HCT116 (cell line): ENCODE measurements around the gene PDK1. TPM values are rescaled to one million over a fixed set of nuclear protein-coding genes. Genes with fewer than 3 reads are reported as not detected.

Experiments used
- ATAC-seq: fragments of 200-7000 bp; cut with Tn5 transposase; 2 replicates; pipeline ENCODE4 v1.9.1; 2020; ENCODE audit warnings: mild to moderate bottlenecking, moderate library complexity
- BruUV-seq: library from RNA; stranded (reverse); fragments of 400-500 nt; replicated peaks from 2 replicates; lab custom pipeline; 2021; lab: Mats Ljungman, UMichigan
- CTCF ChIA-PET: fragments of 300-600 bp; sonication (Branson Sonifier 250); formaldehyde crosslinking; loops from one replicate; lab custom pipeline; 2021; ENCODE audit warnings: antibody characterized with exemption; lab: Charles Lee
- POLR2A ChIA-PET: fragments of 300-600, 350-600 bp; sonication (Branson Sonifier 250); formaldehyde crosslinking; loops from one replicate; lab custom pipeline; 2021; ENCODE audit warnings: antibody characterized with exemption; lab: Charles Lee
- RAD21 ChIA-PET, 2 experiments: fragments of 300-600 bp; sonication (Branson Sonifier 250); formaldehyde crosslinking; loops; one replicate each; lab custom pipeline; 2023; ENCODE audit warnings: low total read pairs in 2 of 2; ENCODE audit not compliant: uncharacterized antibody in 2 of 2, unreplicated experiment in 2 of 2, low non-redundant PET in 1 of 2; lab: Charles Lee
- DNase-seq: peaks from one replicate; pipeline ENCODE4 v3.0.0-alpha.2; 2010; ENCODE audit warnings: low read depth, low spot score
- H2AFZ ChIP-seq: fragments of 200-600 bp; shearing (Covaris generic), sonication (generic); 2 replicates; pipeline ENCODE4 v1.6.1; 2017; ENCODE audit warnings: low read depth, mixed run types, mixed read lengths, antibody characterized with exemption, low read length; ENCODE audit not compliant: poor library complexity, severe bottlenecking
- H3K27ac ChIP-seq: 2 replicates; pipeline ENCODE4 v1.5.1; 2012; ENCODE audit warnings: low read depth, low read length
- H3K27me3 ChIP-seq: fragments of 200-600 bp; sonication (generic); 2 replicates; pipeline ENCODE4 v1.6.1; 2016; ENCODE audit warnings: mixed run types, low read length, mixed read lengths; ENCODE audit not compliant: insufficient read depth
- H3K36me3 ChIP-seq, 2 experiments: fragments of 200-500 bp in 1 of 2; fragments of 200-600 bp in 1 of 2; sonication (Bioruptor generic) in 1 of 2; sonication (generic) in 1 of 2; 2 replicates each; pipeline versions ENCODE4 v1.5.1 to v1.6.1; 2014 to 2016; ENCODE audit warnings: low read length in 2 of 2, inconsistent platforms in 1 of 2, mixed read lengths in 1 of 2, mixed run types in 1 of 2; ENCODE audit not compliant: insufficient read depth in 2 of 2, control insufficient read depth in 1 of 2
- H3K4me1 ChIP-seq, 2 experiments: fragments of 200-600 bp in 1 of 2; sonication (generic) in 1 of 2; 2 replicates each; pipeline versions ENCODE4 v1.5.1 to v1.6.1; 2012 to 2017; ENCODE audit warnings: low read length in 2 of 2, inconsistent platforms in 1 of 2, mild to moderate bottlenecking in 1 of 2, mixed read lengths in 1 of 2, mixed run types in 1 of 2, moderate library complexity in 1 of 2; ENCODE audit not compliant: insufficient read depth in 2 of 2, control insufficient read depth in 1 of 2
- H3K4me2 ChIP-seq: fragments of 200-600 bp; sonication (generic); 2 replicates; pipeline ENCODE4 v1.6.1; 2017; ENCODE audit warnings: mixed run types, low read length, mixed read lengths
- H3K4me3 ChIP-seq, 2 experiments: fragments of 200-600 bp in 1 of 2; sonication (generic) in 1 of 2; replicated peaks in 1 of 2; 2 replicates each; pipeline ENCODE4 v1.5.1; 2011 to 2016; ENCODE audit warnings: low read length in 2 of 2, control low read depth in 1 of 2, low read depth in 1 of 2, mild to moderate bottlenecking in 1 of 2, mixed read lengths in 1 of 2, mixed run types in 1 of 2
- H3K79me2 ChIP-seq: fragments of 200-600 bp; sonication (generic); 2 replicates; pipeline ENCODE4 v1.6.1; 2017; ENCODE audit warnings: mild to moderate bottlenecking, mixed run types, low read length, moderate library complexity, mixed read lengths; ENCODE audit not compliant: insufficient read depth
- H3K9ac ChIP-seq: fragments of 200-600 bp; sonication (generic); 2 replicates; pipeline ENCODE4 v1.6.1; 2016; ENCODE audit warnings: low read length, mixed read lengths
- H3K9me2 ChIP-seq: fragments of 200-600 bp; sonication (generic), shearing (Covaris generic); 2 replicates; pipeline ENCODE4 v1.6.1; 2017; ENCODE audit warnings: mixed run types, mild to moderate bottlenecking, moderate library complexity; ENCODE audit not compliant: insufficient read depth
- H3K9me3 ChIP-seq, 2 experiments: fragments of 200-500 bp in 1 of 2; fragments of 200-600 bp in 1 of 2; sonication (Bioruptor generic) in 1 of 2; sonication (generic) in 1 of 2; 2 replicates each; pipeline ENCODE4 v1.6.1; 2014 to 2017; ENCODE audit warnings: low read length in 2 of 2, mixed read lengths in 2 of 2, inconsistent platforms in 1 of 2, low read depth in 1 of 2, mild to moderate bottlenecking in 1 of 2, mixed run types in 1 of 2, moderate library complexity in 1 of 2; ENCODE audit not compliant: control insufficient read depth in 1 of 2, insufficient read depth in 1 of 2
- H4K20me1 ChIP-seq: fragments of 200-600 bp; sonication (generic), shearing (Covaris generic); 2 replicates; pipeline ENCODE4 v1.6.1; 2017; ENCODE audit warnings: mixed run types, mild to moderate bottlenecking, moderate library complexity; ENCODE audit not compliant: insufficient read depth
- ATF3 ChIP-seq: IDR thresholded peaks from 2 replicates; pipeline ENCODE4 v1.6.1; 2012
- ELF1 ChIP-seq: IDR thresholded peaks from 2 replicates; pipeline ENCODE4 v1.6.1; 2012; ENCODE audit warnings: low read depth, borderline replicate concordance
- EZH2 ChIP-seq: fragments of 200-600 bp; sonication (generic); IDR thresholded peaks from 2 replicates; pipeline ENCODE4 v1.6.1; 2017; ENCODE audit warnings: antibody characterized with exemption, mixed run types
- EZH2phosphoT487 ChIP-seq: fragments of 200-600 bp; IDR thresholded peaks from 2 replicates; pipeline ENCODE4 v1.6.1; 2018; ENCODE audit warnings: antibody characterized with exemption, borderline replicate concordance
- JUND ChIP-seq: IDR thresholded peaks from 2 replicates; pipeline ENCODE4 v1.6.1; 2012
- MAX ChIP-seq: IDR thresholded peaks from 2 replicates; pipeline ENCODE4 v1.6.1; 2012
- RAD21 ChIP-seq: IDR thresholded peaks from 2 replicates; pipeline ENCODE4 v1.6.1; 2012; ENCODE audit warnings: low read depth, mild to moderate bottlenecking
- SIN3A ChIP-seq: IDR thresholded peaks from 2 replicates; pipeline ENCODE4 v1.6.1; 2012; ENCODE audit warnings: low read depth
- YY1 ChIP-seq: IDR thresholded peaks from 2 replicates; pipeline ENCODE4 v1.6.1; 2011; ENCODE audit warnings: low read length, low read depth, moderate library complexity, mild to moderate bottlenecking; ENCODE audit not compliant: insufficient replicate concordance; ENCODE audit errors: extremely low read depth
- ZBTB33 ChIP-seq: IDR thresholded peaks from 2 replicates; pipeline ENCODE4 v1.6.1; 2011; ENCODE audit warnings: mild to moderate bottlenecking, low read length, moderate library complexity; ENCODE audit not compliant: insufficient replicate concordance; ENCODE audit errors: extremely low read depth
- ZFX ChIP-seq: fragments of 450-650 bp; IDR thresholded peaks from 2 replicates; pipeline ENCODE4 v1.6.1; 2017
- ZNF274 ChIP-seq: fragments of 200-500 bp; sonication (Bioruptor generic); IDR thresholded peaks from 2 replicates; pipeline ENCODE4 v1.6.1; 2014; ENCODE audit warnings: mild to moderate bottlenecking, low read depth, low read length, inconsistent platforms
- intact Hi-C: fragments of 100-400 bp; cut with micrococcal nuclease; formaldehyde crosslinking; loops from 2 replicates; pipeline ENCODE4 v1.10.0; 2022
- total RNA-seq: library from RNA; stranded (reverse); gene quantifications from one replicate; pipeline ENCODE4 v1.2.1, GENCODE V29; 2021; ENCODE audit not compliant: unreplicated experiment

The PDK1 gene
- total RNA-seq, 1 experiment from 2014 or later = 21.3 TPM

DNA sequence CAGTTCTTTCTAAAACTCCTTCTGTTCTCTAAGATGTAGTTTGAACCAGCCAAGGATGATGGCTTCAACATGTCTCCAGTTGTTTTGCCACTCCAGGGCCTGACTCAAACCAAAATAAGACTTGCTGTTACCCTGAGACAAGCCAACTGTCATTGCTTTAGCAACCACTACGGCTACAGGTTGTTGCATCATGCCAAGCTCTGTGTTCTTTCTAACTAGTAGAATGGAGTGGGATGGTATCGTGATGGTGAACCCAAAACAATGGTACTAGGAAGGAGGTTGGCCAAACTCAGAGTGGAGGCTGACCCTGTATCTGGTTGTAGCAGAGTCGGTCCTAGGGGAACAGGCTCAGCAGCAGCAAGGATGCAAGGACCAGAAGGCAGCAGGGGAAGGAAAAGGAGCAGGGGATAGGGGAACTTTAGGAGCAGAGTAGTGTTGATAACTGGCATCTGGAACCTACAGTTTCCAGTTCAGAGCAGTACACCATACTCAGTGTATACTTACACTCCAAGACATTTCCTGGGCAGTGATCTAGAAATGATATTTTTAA lies 51.6 kb downstream of the PDK1 start:
- no peaks in the 10 kb centered on the region for H4K20me1 ChIP-seq
- H3K9ac ChIP-seq = no peak overlapping the region
- H2AFZ ChIP-seq = no peak overlapping the region
- H3K4me3 ChIP-seq = no peak overlapping the region
- TF ChIP-seq ZNF274 (no peak), RAD21 (no peak)
- H3K27ac ChIP-seq = no peak overlapping the region
- no TSS peak for BruUV-seq
- no peaks in the 10 kb centered on the region for H3K4me1 ChIP-seq
- RAD21 ChIA-PET = no interaction called here
- H3K9me2 ChIP-seq = no peaks in the 10 kb centered on the region
- ATAC-seq (no peak), DNase-seq (no peak)
- POLR2A ChIA-PET = no interaction called here
- intact Hi-C loops = no loop called here
- H3K9me3 ChIP-seq = no peaks in the 10 kb centered on the region
- no peaks in the 10 kb centered on the region for H3K27me3 ChIP-seq
- no peaks in the 10 kb centered on the region for H3K79me2 ChIP-seq
- H3K36me3 ChIP-seq = no peaks in the 10 kb centered on the region; a peak in 1 of 4 replicates
- H3K4me2 ChIP-seq = no peak overlapping the region
- CTCF ChIA-PET = no interaction called here

DNA sequence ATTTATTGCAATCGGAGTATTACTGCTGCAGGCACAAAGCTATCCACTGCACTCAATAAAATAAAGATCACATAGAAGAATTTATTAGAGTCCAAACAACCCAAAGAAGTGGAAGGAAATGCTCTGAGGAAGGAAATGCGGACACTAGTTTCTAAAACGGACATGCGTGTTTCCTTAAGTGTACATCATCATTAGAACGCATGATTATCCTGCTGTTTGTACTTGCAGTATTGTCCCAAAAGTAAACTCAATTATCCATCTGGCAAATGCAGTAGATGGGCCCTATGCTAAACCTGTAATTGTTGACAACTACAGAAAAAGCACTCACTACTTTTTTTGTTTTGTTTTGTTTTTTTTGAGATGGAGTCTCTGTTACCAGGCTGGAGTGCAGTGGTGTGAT lies 53.6 kb downstream of the PDK1 start:
- DNase-seq (no peak), ATAC-seq (no peak)
- H3K36me3 ChIP-seq = no peaks in the 10 kb centered on the region; a peak in 1 of 4 replicates
- H2AFZ ChIP-seq = no peak overlapping the region
- no peaks in the 10 kb centered on the region for H3K79me2 ChIP-seq
- no peak overlapping the region for H3K4me3 ChIP-seq
- TF ChIP-seq JUND = no peak
- no peak for TF ChIP-seq ZFX
- no peak for TF ChIP-seq EZH2
- no peak for TF ChIP-seq MAX
- TF ChIP-seq ELF1 = no peak
- TF ChIP-seq YY1 = no peak
- no peak for TF ChIP-seq ZBTB33
- TF ChIP-seq ATF3 = no peak
- no peak for TF ChIP-seq EZH2phosphoT487
- TF ChIP-seq SIN3A = no peak
- H4K20me1 ChIP-seq = no peaks in the 10 kb centered on the region
- no peaks in the 10 kb centered on the region for H3K27me3 ChIP-seq
- no peaks in the 10 kb centered on the region for H3K9me2 ChIP-seq
- no peak overlapping the region for H3K27ac ChIP-seq
- no TSS peak for BruUV-seq
- CTCF ChIA-PET = no interaction called here
- H3K4me2 ChIP-seq = no peak overlapping the region
- RAD21 ChIA-PET = no interaction called here
- H3K9me3 ChIP-seq = no peaks in the 10 kb centered on the region
- H3K9ac ChIP-seq = no peak overlapping the region
- POLR2A ChIA-PET = no interaction called here
- no peaks in the 10 kb centered on the region for H3K4me1 ChIP-seq
- intact Hi-C loops = no loop called here
